ENCODE results near the gene AVP.
"Not testable (repeated sequence)": the region's sequence is repeated elsewhere in the genome, so short reads cannot be mapped to it uniquely, and the experiment has no call there.

Gene AVP

GRCh38 chr20:3084283-3084985, at the start of gene AVP:
Gene AVP, minus strand, starts transcription at chr20:3084724. Its CDS starts 50 bp downstream, at chr20:3084674.
- DNase-seq, result no peak

- no peak for DNase-seq
Observed at GRCh38 chr20:3134151-3134550, 49.6 kb upstream of the AVP start.

- no peak for DNase-seq
Observed at GRCh38 chr20:3133155-3133554, 48.6 kb upstream of the AVP start.

- DNase-seq, result no peak
Observed at GRCh38 chr20:3130051-3130600, 45.6 kb upstream of the AVP start.

- DNase-seq, result no peak
Observed at GRCh38 chr20:3129094-3129493, 44.6 kb upstream of the AVP start.

- no peak for DNase-seq
Observed at GRCh38 chr20:3128275-3128984, 43.9 kb upstream of the AVP start.

- no peak for DNase-seq
Observed at GRCh38 chr20:3126527-3126859, 42.0 kb upstream of the AVP start.

- not testable (repeated sequence) for DNase-seq
Observed at GRCh38 chr20:3125776-3126526, 41.4 kb upstream of the AVP start.

- DNase-seq, result not testable (repeated sequence)
Observed at GRCh38 chr20:3124773-3125560, 40.4 kb upstream of the AVP start.

- not testable (repeated sequence) for DNase-seq
Observed at GRCh38 chr20:3124163-3124562, 39.6 kb upstream of the AVP start.

GRCh38 chr20:3123542-3123941, 39.0 kb upstream of the AVP start:
- no peak for DNase-seq

GRCh38 chr20:3121955-3122610, 37.6 kb upstream of the AVP start:
- no peak for DNase-seq

- DNase-seq, result no peak
Observed at GRCh38 chr20:3121271-3121911, 36.9 kb upstream of the AVP start.

GRCh38 chr20:3119044-3119443, 34.5 kb upstream of the AVP start:
- no peak for DNase-seq

GRCh38 chr20:3117839-3118379, 33.4 kb upstream of the AVP start:
- DNase-seq, result peak; percentile 4

GRCh38 chr20:3116341-3116740, 31.8 kb upstream of the AVP start:
- no peak for DNase-seq

GRCh38 chr20:3115190-3116107, 30.9 kb upstream of the AVP start:
- DNase-seq, result peak; percentile 33

- DNase-seq, result no peak
Observed at GRCh38 chr20:3111995-3112394, 27.5 kb upstream of the AVP start.

GRCh38 chr20:3111507-3111906, 27.0 kb upstream of the AVP start:
- DNase-seq, result no peak
